ENCODE measurements around the gene POFUT1.

DNA sequence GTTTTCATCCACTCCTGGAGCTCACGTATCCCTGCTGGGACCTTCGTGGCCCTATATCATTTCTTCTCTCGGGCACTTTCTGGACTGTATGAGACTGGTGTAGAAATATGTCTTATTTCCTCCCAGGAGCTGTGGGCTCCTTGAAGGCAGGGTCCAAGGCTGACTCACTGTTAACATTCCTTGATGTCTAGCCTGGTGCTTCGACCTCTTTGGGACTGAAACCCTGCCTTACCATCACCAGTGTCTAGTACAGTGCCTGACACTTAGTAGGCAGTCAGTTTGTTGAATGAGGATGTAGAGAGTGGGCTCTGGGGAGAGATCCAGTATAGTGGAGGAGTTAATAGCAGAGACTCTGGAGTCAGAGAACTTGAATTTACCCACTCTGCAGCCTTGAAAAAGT, 23.6 kb downstream of the POFUT1 start:
- TF ChIP-seq CTCF (IDR thresholded peaks at IDR 0.05) (no peak), POLR2A (IDR thresholded peaks at IDR 0.05) (no peak), EP300 (IDR thresholded peaks at IDR 0.05; ENCODE audit: low read depth) (no peak)

Measured in transverse colon (tissue), 3 donors.